Neural progenitor cell (in vitro differentiated cells): Measurements from ENCODE around the gene RSPH1. TPM values are rescaled to one million over a fixed set of nuclear protein-coding genes. Genes with fewer than 3 reads are reported as not detected.

Experiments used
- DNase-seq: peaks from one replicate; pipeline ENCODE4 v3.0.0-alpha.2; 2016; ENCODE audit warnings: low spot score
- H2AFZ ChIP-seq: fragments of 200-600 bp; sonication (generic); replicated peaks from 2 replicates; pipeline ENCODE4 v1.6.1; 2016; ENCODE audit warnings: antibody characterized with exemption
- H3F3A ChIP-seq: fragments of 200-600 bp; sonication (generic); 2 replicates; pipeline ENCODE4 v1.6.1; 2016; ENCODE audit warnings: antibody characterized with exemption, low read depth
- H3K27ac ChIP-seq: fragments of 200-600 bp; sonication (generic); 2 replicates; pipeline ENCODE4 v1.5.1; 2016; ENCODE audit warnings: mild to moderate bottlenecking
- H3K27me3 ChIP-seq: fragments of 200-600 bp; sonication (generic); 2 replicates; pipeline ENCODE4 v1.6.1; 2016; ENCODE audit warnings: mild to moderate bottlenecking, moderate library complexity
- H3K36me3 ChIP-seq: fragments of 200-600 bp; sonication (generic); 2 replicates; pipeline ENCODE4 v1.5.1; 2016
- H3K4me1 ChIP-seq: fragments of 200-600 bp; sonication (generic); 2 replicates; pipeline ENCODE4 v1.6.1; 2016; ENCODE audit warnings: mixed run types
- H3K4me2 ChIP-seq: fragments of 200-600 bp; sonication (generic); 2 replicates; pipeline ENCODE4 v1.6.1; 2016
- H3K4me3 ChIP-seq: fragments of 200-600 bp; sonication (generic); 2 replicates; pipeline ENCODE4 v1.5.1; 2016
- H3K79me2 ChIP-seq: fragments of 200-600 bp; sonication (generic); 2 replicates; pipeline ENCODE4 v1.6.1; 2016; ENCODE audit warnings: low read depth
- H3K9ac ChIP-seq: fragments of 200-600 bp; sonication (generic); 2 replicates; pipeline ENCODE4 v1.6.1; 2016
- H3K9me3 ChIP-seq: fragments of 200-600 bp; sonication (generic); 2 replicates; pipeline ENCODE4 v1.5.1; 2016; ENCODE audit warnings: low read depth
- H4K20me1 ChIP-seq: fragments of 200-600 bp; sonication (generic); 2 replicates; pipeline ENCODE4 v1.6.1; 2016; ENCODE audit warnings: low read depth
- H3K27ac Mint-ChIP-seq: 3 replicates; pipeline ENCODE4 v1.8.0; 2021; ENCODE audit warnings: mixed read lengths
- H3K27me3 Mint-ChIP-seq: 2 replicates; pipeline ENCODE4 v1.8.0; 2022; ENCODE audit warnings: low read depth, mild to moderate bottlenecking, inconsistent platforms, moderate library complexity, mixed read lengths; ENCODE audit not compliant: insufficient read depth
- H3K36me3 Mint-ChIP-seq: 3 replicates; pipeline ENCODE4 v1.8.0; 2021; ENCODE audit warnings: mixed read lengths
- H3K4me1 Mint-ChIP-seq: 3 replicates; pipeline ENCODE4 v1.8.0; 2021; ENCODE audit warnings: mixed read lengths
- H3K4me3 Mint-ChIP-seq: 3 replicates; pipeline ENCODE4 v1.8.0; 2021; ENCODE audit warnings: mild to moderate bottlenecking, moderate library complexity, mixed read lengths
- H3K9me3 Mint-ChIP-seq: 3 replicates; pipeline ENCODE4 v1.8.0; 2020; ENCODE audit warnings: mixed read lengths
- CTCF ChIP-seq: fragments of 200-600 bp; sonication (generic); IDR thresholded peaks from 2 replicates; pipeline ENCODE4 v1.5.1; 2017; ENCODE audit warnings: antibody characterized with exemption, mild to moderate bottlenecking
- EZH2 ChIP-seq: fragments of 200-600 bp; sonication (generic); IDR thresholded peaks from 2 replicates; pipeline ENCODE4 v1.6.1; 2017; ENCODE audit warnings: antibody characterized with exemption, mild to moderate bottlenecking, moderate library complexity
- EZH2phosphoT487 ChIP-seq: fragments of 200-600 bp; sonication (generic); IDR thresholded peaks from 2 replicates; pipeline ENCODE4 v1.6.1; 2017; ENCODE audit warnings: antibody characterized with exemption
- total RNA-seq: library from RNA; depleted of rRNA; stranded (reverse); fragments of >200 nt; gene quantifications from 2 replicates; pipeline ENCODE4 v1.2.3, GENCODE V29; 2015; ENCODE audit warnings: low replicate concordance

Gene RSPH1
- total RNA-seq, 1 donor from 2014 or later, result 0.04 TPM

GRCh38 chr21:42432695-42433094 is 63.3 kb downstream of the RSPH1 start:
- Mint-ChIP-seq H3K4me3 (no peak overlapping the region), H3K27ac (no peak overlapping the region), H3K9me3 (peaks cover 15% of the 10 kb centered on the region), H3K36me3 (no peaks in the 10 kb centered on the region), H3K27me3 (peaks cover 11% of the 10 kb centered on the region), H3K4me1 (no peaks in the 10 kb centered on the region)
- no peak for DNase-seq
- no peak overlapping the region for H3K4me2 ChIP-seq
- no peaks in the 10 kb centered on the region for H3F3A ChIP-seq
- H3K4me3 ChIP-seq, result no peak overlapping the region
- no peaks in the 10 kb centered on the region for H4K20me1 ChIP-seq
- H3K79me2 ChIP-seq, result no peaks in the 10 kb centered on the region
- no peak overlapping the region for H2AFZ ChIP-seq
- TF ChIP-seq EZH2 (no peak), CTCF (no peak), EZH2phosphoT487 (no peak)
- H3K9me3 ChIP-seq, result no peaks in the 10 kb centered on the region
- H3K27me3 ChIP-seq, result no peaks in the 10 kb centered on the region
- no peaks in the 10 kb centered on the region for H3K36me3 ChIP-seq
- H3K27ac ChIP-seq, result no peak overlapping the region
- no peak overlapping the region for H3K9ac ChIP-seq
- H3K4me1 ChIP-seq, result no peaks in the 10 kb centered on the region

GRCh38 chr21:42431196-42431595 is 64.8 kb downstream of the RSPH1 start:
- Mint-ChIP-seq H3K27me3 (peaks cover 11% of the 10 kb centered on the region), H3K9me3 (peaks cover 12% of the 10 kb centered on the region), H3K4me3 (no peak overlapping the region), H3K36me3 (no peaks in the 10 kb centered on the region), H3K27ac (no peak overlapping the region), H3K4me1 (no peaks in the 10 kb centered on the region)
- Histone ChIP-seq H4K20me1 (no peaks in the 10 kb centered on the region), H3K27me3 (no peaks in the 10 kb centered on the region), H3K79me2 (no peaks in the 10 kb centered on the region), H3K4me3 (no peak overlapping the region), H3F3A (no peaks in the 10 kb centered on the region), H3K4me2 (no peak overlapping the region), H3K9me3 (no peaks in the 10 kb centered on the region), H3K27ac (no peak overlapping the region), H3K4me1 (no peaks in the 10 kb centered on the region), H2AFZ (no peak overlapping the region), H3K9ac (no peak overlapping the region), H3K36me3 (no peaks in the 10 kb centered on the region)
- DNase-seq, result no peak
- TF ChIP-seq CTCF (no peak), EZH2 (no peak)

- Mint-ChIP-seq H3K36me3 (no peaks in the 10 kb centered on the region), H3K27me3 (peaks cover 11% of the 10 kb centered on the region), H3K27ac (no peak overlapping the region), H3K4me1 (no peaks in the 10 kb centered on the region), H3K9me3 (peaks cover 12% of the 10 kb centered on the region), H3K4me3 (no peak overlapping the region)
- no peaks in the 10 kb centered on the region for H4K20me1 ChIP-seq
- no peaks in the 10 kb centered on the region for H3F3A ChIP-seq
- no peaks in the 10 kb centered on the region for H3K9me3 ChIP-seq
- H3K4me3 ChIP-seq, result no peak overlapping the region
- H2AFZ ChIP-seq, result no peak overlapping the region
- no peaks in the 10 kb centered on the region for H3K79me2 ChIP-seq
- H3K4me2 ChIP-seq, result no peak overlapping the region
- TF ChIP-seq EZH2phosphoT487 (no peak), EZH2 (no peak), CTCF (no peak)
- DNase-seq, result no peak
- H3K36me3 ChIP-seq, result no peaks in the 10 kb centered on the region
- no peak overlapping the region for H3K9ac ChIP-seq
- no peaks in the 10 kb centered on the region for H3K4me1 ChIP-seq
- H3K27ac ChIP-seq, result no peak overlapping the region
- H3K27me3 ChIP-seq, result no peaks in the 10 kb centered on the region
Measured at GRCh38 chr21:42430521-42430920, 65.5 kb downstream of the RSPH1 start.
